GM13977 (cell line): ENCODE data around the gene RCN2.
A peak's percentile ranks its signal among the peaks of the same experiment; 100 is the strongest.

Experiments used
- DNase-seq: peaks from one replicate; pipeline ENCODE4 v3.0.0; 2012; ENCODE audit warnings: low spot score
- CTCF ChIP-seq: IDR thresholded peaks from 2 replicates; pipeline ENCODE4 v1.5.1; 2012; ENCODE audit warnings: mild to moderate bottlenecking, control low read depth; ENCODE audit not compliant: insufficient read depth; ENCODE audit errors: extremely low read depth, missing control alignments
- in situ Hi-C: fragments of 300-500 bp; cut with MboI; formaldehyde crosslinking; loops from one replicate; pipeline ENCODE4 v1.12.0; 2022; ENCODE audit warnings: low sequenced_read_pairs, low pct_unique_long_range_greater_than_20kb, mixed read lengths, inconsistent platforms; ENCODE audit not compliant: unreplicated experiment

RCN2 gene

GRCh38 chr15:76994001-76994400, 62.5 kb downstream of the RCN2 start:
- no peak for DNase-seq
- no peak for TF ChIP-seq CTCF
- in situ Hi-C loops = no loop called here

GRCh38 chr15:76994496-76994895, 62.9 kb downstream of the RCN2 start:
- in situ Hi-C loops = no loop called here
- no peak for TF ChIP-seq CTCF
- DNase-seq = no peak

GRCh38 chr15:76994971-76995945, 63.7 kb downstream of the RCN2 start, which contains the start of gene PSTPIP1:
Gene PSTPIP1 (plus strand): TSS chr15:76995126. CDS start chr15:76995574, 448 bp downstream.
- DNase-seq = peak; percentile 63
- in situ Hi-C loops = no loop called here
- TF ChIP-seq CTCF = no peak

- TF ChIP-seq CTCF = no peak
- in situ Hi-C loops = no loop called here
- no peak for DNase-seq
Measured at GRCh38 chr15:76996076-76996525, 64.6 kb downstream of the RCN2 start.

- no peak for TF ChIP-seq CTCF
- in situ Hi-C loops = no loop called here
- DNase-seq = no peak
Measured at GRCh38 chr15:76996526-76997401, 65.2 kb downstream of the RCN2 start.

GRCh38 chr15:76998663-76999285, 67.2 kb downstream of the RCN2 start:
- in situ Hi-C loops = no loop called here
- DNase-seq = no peak
- TF ChIP-seq CTCF = no peak
